HEK293 (cell line): ENCODE results near the gene GAB3.

Experiments used
- BCL11A ChIP-seq: fragments of 450-650 bp; formaldehyde crosslinking; IDR thresholded peaks from 2 replicates; pipeline ENCODE4 v1.5.1; 2016; ENCODE audit warnings: low read depth, missing biosample characterization, missing genetic modification characterization
- EGR2 ChIP-seq: fragments of 450-650 bp; formaldehyde crosslinking; IDR thresholded peaks from 2 replicates; pipeline ENCODE4 v1.5.1; 2016; ENCODE audit warnings: low read depth, missing biosample characterization, missing genetic modification characterization
- GLI4 ChIP-seq: fragments of 450-650 bp; formaldehyde crosslinking; IDR thresholded peaks from 2 replicates; pipeline ENCODE4 v1.5.1; 2016; ENCODE audit warnings: missing biosample characterization, missing genetic modification characterization
- GLIS1 ChIP-seq: fragments of 450-650 bp; formaldehyde crosslinking; IDR thresholded peaks from 2 replicates; pipeline ENCODE4 v1.5.1; 2016; ENCODE audit warnings: missing biosample characterization, missing genetic modification characterization
- SCRT1 ChIP-seq: fragments of 450-650 bp; formaldehyde crosslinking; IDR thresholded peaks from 2 replicates; pipeline ENCODE4 v1.5.1; 2016; ENCODE audit warnings: missing biosample characterization, missing genetic modification characterization, borderline replicate concordance
- SP3 ChIP-seq: fragments of 450-650 bp; formaldehyde crosslinking; IDR thresholded peaks from 2 replicates; pipeline ENCODE4 v1.5.1; 2016; ENCODE audit warnings: missing biosample characterization, missing genetic modification characterization
- ZBTB1 ChIP-seq: fragments of 450-650 bp; formaldehyde crosslinking; IDR thresholded peaks from 2 replicates; pipeline ENCODE4 v1.5.1; 2016; ENCODE audit warnings: missing biosample characterization, missing genetic modification characterization
- ZBTB20 ChIP-seq: fragments of 450-650 bp; formaldehyde crosslinking; IDR thresholded peaks from 2 replicates; pipeline ENCODE4 v1.5.1; 2016; ENCODE audit warnings: missing biosample characterization, missing genetic modification characterization
- ZBTB21 ChIP-seq: fragments of 450-650 bp; formaldehyde crosslinking; IDR thresholded peaks from 2 replicates; pipeline ENCODE4 v1.5.1; 2017; ENCODE audit warnings: missing biosample characterization, missing genetic modification characterization
- ZNF155 ChIP-seq: fragments of 450-650 bp; formaldehyde crosslinking; IDR thresholded peaks from 2 replicates; pipeline ENCODE4 v1.5.1; 2016; ENCODE audit warnings: missing biosample characterization, missing genetic modification characterization
- ZNF211 ChIP-seq: fragments of 450-650 bp; formaldehyde crosslinking; IDR thresholded peaks from 2 replicates; pipeline ENCODE4 v1.5.1; 2016; ENCODE audit warnings: low read depth, missing biosample characterization, missing genetic modification characterization
- ZNF394 ChIP-seq: fragments of 450-650 bp; formaldehyde crosslinking; IDR thresholded peaks from 2 replicates; pipeline ENCODE4 v1.5.1; 2016; ENCODE audit warnings: missing biosample characterization, missing genetic modification characterization, mild to moderate bottlenecking, moderate library complexity, borderline replicate concordance
- ZNF433 ChIP-seq: fragments of 450-650 bp; formaldehyde crosslinking; IDR thresholded peaks from 2 replicates; pipeline ENCODE4 v1.5.1; 2016; ENCODE audit warnings: missing biosample characterization, missing genetic modification characterization, low read depth
- ZNF514 ChIP-seq: fragments of 450-650 bp; formaldehyde crosslinking; IDR thresholded peaks from 2 replicates; pipeline ENCODE4 v1.5.1; 2016; ENCODE audit warnings: missing biosample characterization, missing genetic modification characterization
- ZNF544 ChIP-seq: fragments of 450-650 bp; formaldehyde crosslinking; IDR thresholded peaks from 2 replicates; pipeline ENCODE4 v1.5.0; 2017; ENCODE audit warnings: missing biosample characterization, missing genetic modification characterization
- ZNF561 ChIP-seq: fragments of 450-650 bp; IDR thresholded peaks from 2 replicates; pipeline ENCODE4 v1.5.1; 2018; ENCODE audit warnings: missing biosample characterization, missing genetic modification characterization, borderline replicate concordance
- ZNF600 ChIP-seq: fragments of 450-650 bp; formaldehyde crosslinking; IDR thresholded peaks from 2 replicates; pipeline ENCODE4 v1.5.1; 2016; ENCODE audit warnings: missing biosample characterization, missing genetic modification characterization
- ZNF621 ChIP-seq: fragments of 450-650 bp; formaldehyde crosslinking; IDR thresholded peaks from 2 replicates; pipeline ENCODE4 v1.5.1; 2017; ENCODE audit warnings: missing biosample characterization, missing genetic modification characterization
- ZNF623 ChIP-seq: fragments of 450-650 bp; formaldehyde crosslinking; IDR thresholded peaks from 2 replicates; pipeline ENCODE4 v1.5.1; 2016; ENCODE audit warnings: missing biosample characterization, missing genetic modification characterization
- ZNF660 ChIP-seq: fragments of 450-650 bp; IDR thresholded peaks from 2 replicates; pipeline ENCODE4 v1.5.1; 2018; ENCODE audit warnings: missing biosample characterization, mild to moderate bottlenecking, missing genetic modification characterization
- ZNF76 ChIP-seq: fragments of 450-650 bp; formaldehyde crosslinking; IDR thresholded peaks from 2 replicates; pipeline ENCODE4; 2016; ENCODE audit warnings: low read depth, missing biosample characterization, missing genetic modification characterization, borderline replicate concordance
- ZSCAN30 ChIP-seq: fragments of 450-650 bp; IDR thresholded peaks from 2 replicates; pipeline ENCODE4 v1.5.1; 2018; ENCODE audit warnings: missing biosample characterization, mild to moderate bottlenecking, missing genetic modification characterization, moderate library complexity
- TF ChIP-seq, protein P1 (sequence below): fragments of 450-650 bp; formaldehyde crosslinking; IDR thresholded peaks from 2 replicates; pipeline ENCODE4 v1.5.1; 2016; ENCODE audit warnings: missing biosample characterization, missing genetic modification characterization
- TF ChIP-seq, protein P2 (sequence below): fragments of 450-650 bp; IDR thresholded peaks from 2 replicates; pipeline ENCODE4 v1.5.1; 2018; ENCODE audit warnings: missing biosample characterization, mild to moderate bottlenecking, missing genetic modification characterization
- TF ChIP-seq, protein P3 (sequence below): fragments of 450-650 bp; formaldehyde crosslinking; conservative IDR thresholded peaks from 2 replicates; pipeline ENCODE4 v1.5.1; 2016; ENCODE audit warnings: low read depth, missing biosample characterization, missing genetic modification characterization
- TF ChIP-seq, protein P4 (sequence below): sonication (generic); formaldehyde crosslinking; IDR thresholded peaks from 2 replicates; pipeline ENCODE4 v1.8.1; 2022; ENCODE audit warnings: mild to moderate bottlenecking, moderate library complexity, missing genetic modification reagents
- TF ChIP-seq, protein P5 (sequence below): fragments of 450-650 bp; formaldehyde crosslinking; IDR thresholded peaks from 2 replicates; pipeline ENCODE4 v1.5.1; 2016; ENCODE audit warnings: missing biosample characterization, missing genetic modification characterization

Gene GAB3

DNA sequence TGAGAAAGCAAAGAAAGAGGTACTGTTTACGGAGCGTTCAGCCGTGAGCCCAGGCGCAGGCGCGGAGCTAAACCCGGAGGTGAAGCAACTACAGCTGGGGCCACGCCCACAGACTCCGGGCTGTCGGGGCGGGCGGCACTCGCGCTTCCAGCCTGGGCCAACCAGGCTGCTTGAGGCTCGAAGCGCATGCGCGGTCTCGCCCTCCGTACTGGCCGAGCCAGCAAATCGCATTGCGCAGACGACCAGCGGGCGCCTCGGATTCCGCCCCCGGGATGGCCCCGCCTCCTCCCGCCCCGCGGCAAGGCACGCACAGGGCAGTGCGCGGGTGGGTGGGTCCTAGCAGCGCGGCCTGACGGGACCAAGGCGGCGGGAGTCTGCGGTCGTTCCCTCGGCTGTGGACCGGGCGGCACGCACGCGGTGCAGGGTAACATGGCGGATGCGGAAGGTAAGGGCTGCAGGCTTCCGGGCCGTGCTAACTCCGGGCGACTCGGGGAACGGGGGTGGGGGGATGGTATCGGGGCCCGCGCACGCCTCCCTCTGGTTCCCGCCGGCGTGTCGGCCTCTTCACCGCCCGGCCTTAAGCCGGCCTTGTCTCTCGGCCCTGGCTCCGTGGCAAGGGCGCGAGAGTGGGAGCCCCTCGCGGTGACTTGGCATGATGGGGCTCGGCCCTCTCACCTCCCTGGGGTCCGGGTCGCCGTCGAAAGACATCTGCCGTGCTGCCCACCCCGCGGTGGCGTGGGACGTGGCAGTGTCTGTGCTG, 11.8 kb upstream of the GAB3 start, which contains the start of gene DKC1 (continued):
- TF ChIP-seq, protein P1, sequence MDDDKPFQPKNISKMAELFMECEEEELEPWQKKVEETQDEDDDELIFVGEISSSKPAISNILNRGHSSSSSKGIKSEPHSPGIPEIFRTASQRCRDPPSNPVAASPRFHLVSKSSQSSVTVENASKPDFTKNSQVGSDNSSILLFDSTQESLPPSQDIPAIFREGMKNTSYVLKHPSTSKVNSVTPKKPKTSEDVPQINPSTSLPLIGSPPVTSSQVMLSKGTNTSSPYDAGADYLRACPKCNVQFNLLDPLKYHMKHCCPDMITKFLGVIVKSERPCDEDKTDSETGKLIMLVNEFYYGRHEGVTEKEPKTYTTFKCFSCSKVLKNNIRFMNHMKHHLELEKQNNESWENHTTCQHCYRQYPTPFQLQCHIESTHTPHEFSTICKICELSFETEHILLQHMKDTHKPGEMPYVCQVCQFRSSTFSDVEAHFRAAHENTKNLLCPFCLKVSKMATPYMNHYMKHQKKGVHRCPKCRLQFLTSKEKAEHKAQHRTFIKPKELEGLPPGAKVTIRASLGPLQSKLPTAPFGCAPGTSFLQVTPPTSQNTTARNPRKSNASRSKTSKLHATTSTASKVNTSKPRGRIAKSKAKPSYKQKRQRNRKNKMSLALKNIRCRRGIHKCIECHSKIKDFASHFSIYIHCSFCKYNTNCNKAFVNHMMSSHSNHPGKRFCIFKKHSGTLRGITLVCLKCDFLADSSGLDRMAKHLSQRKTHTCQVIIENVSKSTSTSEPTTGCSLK = no peak
- TF ChIP-seq, protein P2, sequence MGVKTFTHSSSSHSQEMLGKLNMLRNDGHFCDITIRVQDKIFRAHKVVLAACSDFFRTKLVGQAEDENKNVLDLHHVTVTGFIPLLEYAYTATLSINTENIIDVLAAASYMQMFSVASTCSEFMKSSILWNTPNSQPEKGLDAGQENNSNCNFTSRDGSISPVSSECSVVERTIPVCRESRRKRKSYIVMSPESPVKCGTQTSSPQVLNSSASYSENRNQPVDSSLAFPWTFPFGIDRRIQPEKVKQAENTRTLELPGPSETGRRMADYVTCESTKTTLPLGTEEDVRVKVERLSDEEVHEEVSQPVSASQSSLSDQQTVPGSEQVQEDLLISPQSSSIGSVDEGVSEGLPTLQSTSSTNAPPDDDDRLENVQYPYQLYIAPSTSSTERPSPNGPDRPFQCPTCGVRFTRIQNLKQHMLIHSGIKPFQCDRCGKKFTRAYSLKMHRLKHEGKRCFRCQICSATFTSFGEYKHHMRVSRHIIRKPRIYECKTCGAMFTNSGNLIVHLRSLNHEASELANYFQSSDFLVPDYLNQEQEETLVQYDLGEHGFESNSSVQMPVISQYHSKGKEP (tag by site-specific recombination) = no peak
- TF ChIP-seq GLI4 (tag by site-specific recombination) (0 out of 2 replicates have a peak, but pooled peaks have one; percentile 43), ZSCAN30 (tag by site-specific recombination) (0 out of 2 replicates have a peak, but pooled peaks have one; percentile 4), SP3 (tag by site-specific recombination) (peak; percentile 95), ZNF433 (tag by site-specific recombination) (no peak), ZBTB1 (tag by site-specific recombination) (no peak), SCRT1 (tag by site-specific recombination) (no peak), ZNF621 (tag by site-specific recombination) (no peak), ZNF514 (no peak), ZBTB21 (no peak), ZNF211 (tag by site-specific recombination) (no peak), BCL11A (no peak), ZBTB20 (peak; percentile 32; the same call in 1 of the 2 replicates), GLIS1 (tag by site-specific recombination) (peak; percentile 26; the same call in 1 of the 2 replicates), ZNF660 (no peak), ZNF155 (tag by site-specific recombination) (no peak), ZNF600 (tag by site-specific recombination) (no peak), EGR2 (tag by site-specific recombination) (peak; percentile 61), ZNF623 (tag by site-specific recombination) (no peak), ZNF76 (tag by site-specific recombination) (peak; percentile 86), ZNF561 (tag by site-specific recombination) (peak; percentile 23; the same call in 1 of the 2 replicates), ZNF394 (tag by site-specific recombination) (no peak), ZNF544 (tag by site-specific recombination) (no peak)
- TF ChIP-seq, protein P3, sequence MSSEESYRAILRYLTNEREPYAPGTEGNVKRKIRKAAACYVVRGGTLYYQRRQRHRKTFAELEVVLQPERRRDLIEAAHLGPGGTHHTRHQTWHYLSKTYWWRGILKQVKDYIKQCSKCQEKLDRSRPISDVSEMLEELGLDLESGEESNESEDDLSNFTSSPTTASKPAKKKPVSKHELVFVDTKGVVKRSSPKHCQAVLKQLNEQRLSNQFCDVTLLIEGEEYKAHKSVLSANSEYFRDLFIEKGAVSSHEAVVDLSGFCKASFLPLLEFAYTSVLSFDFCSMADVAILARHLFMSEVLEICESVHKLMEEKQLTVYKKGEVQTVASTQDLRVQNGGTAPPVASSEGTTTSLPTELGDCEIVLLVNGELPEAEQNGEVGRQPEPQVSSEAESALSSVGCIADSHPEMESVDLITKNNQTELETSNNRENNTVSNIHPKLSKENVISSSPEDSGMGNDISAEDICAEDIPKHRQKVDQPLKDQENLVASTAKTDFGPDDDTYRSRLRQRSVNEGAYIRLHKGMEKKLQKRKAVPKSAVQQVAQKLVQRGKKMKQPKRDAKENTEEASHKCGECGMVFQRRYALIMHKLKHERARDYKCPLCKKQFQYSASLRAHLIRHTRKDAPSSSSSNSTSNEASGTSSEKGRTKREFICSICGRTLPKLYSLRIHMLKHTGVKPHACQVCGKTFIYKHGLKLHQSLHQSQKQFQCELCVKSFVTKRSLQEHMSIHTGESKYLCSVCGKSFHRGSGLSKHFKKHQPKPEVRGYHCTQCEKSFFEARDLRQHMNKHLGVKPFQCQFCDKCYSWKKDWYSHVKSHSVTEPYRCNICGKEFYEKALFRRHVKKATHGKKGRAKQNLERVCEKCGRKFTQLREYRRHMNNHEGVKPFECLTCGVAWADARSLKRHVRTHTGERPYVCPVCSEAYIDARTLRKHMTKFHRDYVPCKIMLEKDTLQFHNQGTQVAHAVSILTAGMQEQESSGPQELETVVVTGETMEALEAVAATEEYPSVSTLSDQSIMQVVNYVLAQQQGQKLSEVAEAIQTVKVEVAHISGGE (tag by site-specific recombination) = peak; percentile 88
- TF ChIP-seq, protein P4, sequence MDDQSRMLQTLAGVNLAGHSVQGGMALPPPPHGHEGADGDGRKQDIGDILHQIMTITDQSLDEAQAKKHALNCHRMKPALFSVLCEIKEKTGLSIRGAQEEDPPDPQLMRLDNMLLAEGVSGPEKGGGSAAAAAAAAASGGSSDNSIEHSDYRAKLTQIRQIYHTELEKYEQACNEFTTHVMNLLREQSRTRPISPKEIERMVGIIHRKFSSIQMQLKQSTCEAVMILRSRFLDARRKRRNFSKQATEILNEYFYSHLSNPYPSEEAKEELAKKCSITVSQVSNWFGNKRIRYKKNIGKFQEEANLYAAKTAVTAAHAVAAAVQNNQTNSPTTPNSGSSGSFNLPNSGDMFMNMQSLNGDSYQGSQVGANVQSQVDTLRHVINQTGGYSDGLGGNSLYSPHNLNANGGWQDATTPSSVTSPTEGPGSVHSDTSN (CRISPR knock-in tag) = peak; percentile 54; the same call in 1 of the 2 replicates
- TF ChIP-seq, protein P5, sequence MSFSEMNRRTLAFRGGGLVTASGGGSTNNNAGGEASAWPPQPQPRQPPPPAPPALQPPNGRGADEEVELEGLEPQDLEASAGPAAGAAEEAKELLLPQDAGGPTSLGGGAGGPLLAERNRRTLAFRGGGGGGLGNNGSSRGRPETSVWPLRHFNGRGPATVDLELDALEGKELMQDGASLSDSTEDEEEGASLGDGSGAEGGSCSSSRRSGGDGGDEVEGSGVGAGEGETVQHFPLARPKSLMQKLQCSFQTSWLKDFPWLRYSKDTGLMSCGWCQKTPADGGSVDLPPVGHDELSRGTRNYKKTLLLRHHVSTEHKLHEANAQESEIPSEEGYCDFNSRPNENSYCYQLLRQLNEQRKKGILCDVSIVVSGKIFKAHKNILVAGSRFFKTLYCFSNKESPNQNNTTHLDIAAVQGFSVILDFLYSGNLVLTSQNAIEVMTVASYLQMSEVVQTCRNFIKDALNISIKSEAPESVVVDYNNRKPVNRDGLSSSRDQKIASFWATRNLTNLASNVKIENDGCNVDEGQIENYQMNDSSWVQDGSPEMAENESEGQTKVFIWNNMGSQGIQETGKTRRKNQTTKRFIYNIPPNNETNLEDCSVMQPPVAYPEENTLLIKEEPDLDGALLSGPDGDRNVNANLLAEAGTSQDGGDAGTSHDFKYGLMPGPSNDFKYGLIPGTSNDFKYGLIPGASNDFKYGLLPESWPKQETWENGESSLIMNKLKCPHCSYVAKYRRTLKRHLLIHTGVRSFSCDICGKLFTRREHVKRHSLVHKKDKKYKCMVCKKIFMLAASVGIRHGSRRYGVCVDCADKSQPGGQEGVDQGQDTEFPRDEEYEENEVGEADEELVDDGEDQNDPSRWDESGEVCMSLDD (tag by site-specific recombination) = 0 out of 2 replicates have a peak, but pooled peaks have one; percentile 15
